HL-60 (cell line): ENCODE results near the gene ZNF672.
"Not testable (repeated sequence)": the region's sequence is repeated elsewhere in the genome, so short reads cannot be mapped to it uniquely, and the experiment has no call there.

Experiments used
- CTCF ChIP-seq: IDR thresholded peaks from one replicate; pipeline ENCODE4 v1.5.1; 2011; ENCODE audit warnings: low read length, control low read depth, inconsistent platforms; ENCODE audit not compliant: insufficient read depth
- GABPA ChIP-seq: IDR thresholded peaks from 2 replicates; pipeline ENCODE4 v1.6.1; 2012; ENCODE audit warnings: low read depth
- POLR2AphosphoS5 ChIP-seq: IDR thresholded peaks from 2 replicates; pipeline ENCODE4 v1.6.1; 2012; ENCODE audit warnings: low read depth
- REST ChIP-seq: IDR thresholded peaks from 2 replicates; pipeline ENCODE4 v1.6.1; 2012; ENCODE audit warnings: low read depth; ENCODE audit not compliant: insufficient replicate concordance

GRCh38 chr1:248889914-248890243 is 51.9 kb downstream of the ZNF672 start:
- not testable (repeated sequence) for TF ChIP-seq CTCF, GABPA, POLR2AphosphoS5, REST
